Gastroesophageal sphincter (tissue), 4 donors: Measurements from ENCODE around the gene RIMBP3B. TPM values are rescaled to one million over a fixed set of nuclear protein-coding genes. Genes with fewer than 3 reads are reported as not detected.
"Not testable (repeated sequence)": the region's sequence is repeated elsewhere in the genome, so short reads cannot be mapped to it uniquely, and the experiment has no call there.

Experiments used
- ATAC-seq: fragments of 150-250 bp; one replicate; pipeline ENCODE4 v1.9.1; 2016; ENCODE audit warnings: mild to moderate bottlenecking, moderate library complexity
- H3K27ac ChIP-seq, 4 donors: fragments of 200-600 bp; sonication (generic) in 3 of 4; 1 replicate in 3 of 4; 2 replicates in 1 of 4; pipeline ENCODE4 v1.5.1; 2016 to 2019
- H3K27me3 ChIP-seq: fragments of 200-600 bp; sonication (generic); one replicate; pipeline ENCODE4 v1.5.1; 2019
- H3K36me3 ChIP-seq, 2 donors: fragments of 200-600 bp; sonication (generic); one replicate each; pipeline ENCODE4 v1.5.1; 2019; ENCODE audit warnings: control low read depth in 1 of 2
- H3K4me1 ChIP-seq, 3 donors: fragments of 200-600 bp; sonication (generic); 1 replicate in 2 of 3; 2 replicates in 1 of 3; pipeline ENCODE4 v1.5.1; 2016 to 2019; ENCODE audit warnings: control low read depth in 2 of 3
- H3K4me3 ChIP-seq, 2 donors: fragments of 200-600 bp; sonication (generic); one replicate each; pipeline ENCODE4 v1.5.1; 2019; ENCODE audit warnings: mild to moderate bottlenecking in 1 of 2, moderate library complexity in 1 of 2
- H3K9me3 ChIP-seq, 3 donors: fragments of 200-600 bp; sonication (generic); one replicate each; pipeline ENCODE4 v1.5.1; 2017 to 2019; ENCODE audit warnings: control low read depth in 2 of 3
- WGBS, 2 donors: methylation state at CpG; one replicate each; pipeline ENCODE4 v1.1.5; 2018; ENCODE audit warnings: low coverage in 1 of 2; 5-methylcytosine and 5-hydroxymethylcytosine counted together
- small RNA-seq, 4 donors: library from RNA; depleted of rRNA; stranded (forward); fragments of <200 nt; gene quantifications; one replicate each; pipeline ENCODE3, GENCODE V24; 2016
- total RNA-seq, 4 donors: library from RNA; depleted of rRNA; stranded (reverse); fragments of >200 nt; gene quantifications; one replicate each; pipeline ENCODE4 v1.1.0, GENCODE V29; 2016

Gene RIMBP3B
- total RNA-seq, 4 donors from 2014 or later = under 0.01 to 0.12 TPM; not detected in 2

GRCh38 chr22:21434378-21435233 lies 51.1 kb downstream of the RIMBP3B start:
- H3K4me1 ChIP-seq, H3K27me3 ChIP-seq, H3K36me3 ChIP-seq, H3K27ac ChIP-seq, H3K9me3 ChIP-seq, H3K4me3 ChIP-seq, ATAC-seq: not testable (repeated sequence)
- no CpG with 5 or more reads among the region's 15 CpGs for WGBS, 2 donors

DNA sequence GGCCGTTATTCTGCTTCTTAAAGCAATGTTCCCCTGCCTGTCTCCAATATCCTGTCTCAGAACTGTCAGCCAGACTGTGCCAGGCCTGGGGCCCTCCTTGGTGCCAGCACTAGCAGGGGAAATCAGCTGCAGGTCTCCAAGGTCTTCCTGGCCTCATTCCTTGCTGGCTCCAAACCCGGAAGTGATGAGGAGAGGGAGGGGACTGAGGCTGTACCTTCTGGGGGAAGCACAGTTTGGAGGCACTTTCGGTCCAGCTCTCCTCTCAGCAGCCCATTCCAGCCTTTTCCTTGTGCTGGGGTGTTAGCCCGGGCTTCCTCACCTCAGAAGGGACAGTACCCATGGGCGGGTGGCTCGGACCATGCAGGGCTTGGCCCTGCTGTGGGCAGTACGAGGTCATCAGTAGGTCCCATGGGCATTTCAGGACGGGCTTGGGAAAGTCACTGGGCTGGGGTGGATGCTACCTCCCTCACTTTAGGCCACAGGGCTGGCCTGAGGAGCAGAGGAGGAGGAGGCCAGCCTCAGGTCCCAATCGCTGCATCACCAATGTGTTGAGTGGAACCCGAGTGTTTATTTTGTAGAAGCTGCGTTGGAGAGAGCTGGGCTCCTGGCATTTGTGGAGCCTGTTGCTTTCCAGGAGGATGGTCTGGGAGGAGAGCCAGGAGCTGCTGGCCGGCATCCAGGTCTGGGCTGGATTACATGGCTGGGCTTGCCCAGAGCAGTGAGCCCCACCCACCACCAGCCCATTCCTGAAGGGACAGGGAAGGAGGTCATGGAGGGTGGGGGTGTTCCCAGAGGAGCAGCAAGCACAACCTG lies 52.7 kb downstream of the RIMBP3B start:
- not testable (repeated sequence) for H3K9me3 ChIP-seq, H3K27me3 ChIP-seq, H3K4me3 ChIP-seq, H3K36me3 ChIP-seq, H3K4me1 ChIP-seq
- ATAC-seq = peak; percentile 89
- H3K27ac ChIP-seq = peak overlapping the region in 3 of 4 donors; percentile 69 to 78 (median 74)
- no CpG with 5 or more reads among the region's 12 CpGs for WGBS, 2 donors

DNA sequence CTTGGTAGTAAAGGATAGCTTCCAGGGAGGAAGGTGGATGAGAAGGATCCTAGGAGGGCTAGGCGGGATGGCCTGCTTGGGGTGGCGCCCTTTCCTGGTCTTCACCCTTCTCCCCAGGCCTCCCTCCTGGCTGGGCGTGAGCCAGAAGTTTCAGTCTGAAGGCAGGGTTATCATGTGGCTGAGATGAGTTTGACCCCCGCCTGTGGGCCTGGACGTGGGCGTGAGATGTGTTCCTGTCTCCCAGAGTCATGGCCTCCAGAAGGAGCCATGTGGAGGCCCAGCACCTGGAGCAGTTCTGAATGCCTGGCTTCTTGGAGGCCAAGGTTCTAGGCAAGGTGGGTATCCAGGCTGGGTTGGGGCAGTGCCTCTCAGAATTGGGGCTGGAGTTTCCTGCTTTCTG lies 54.5 kb downstream of the RIMBP3B start:
- peaks cover 0 to 12% (median 0%) of the 10 kb centered on the region in 3 donors for H3K4me1 ChIP-seq
- not testable (repeated sequence) for ATAC-seq, H3K36me3 ChIP-seq, H3K4me3 ChIP-seq, H3K27ac ChIP-seq, H3K27me3 ChIP-seq, H3K9me3 ChIP-seq
- no CpG with 5 or more reads among the region's 6 CpGs for WGBS, 2 donors

Small RNAs within 50 kb of the gene (small RNA-seq; reads per million reads assigned to genes)
- 0 reads per million in 4 donors for gene RF00492
- gene RN7SKP63 = 0 reads per million in 4 donors

Other genes starting within 250 kb of the RIMBP3B start
- 1 to 10 TPM; 4.4 to 5.1 (median 4.8) TPM for gene HIC2, start 33.6 kb downstream of the RIMBP3B start, total RNA-seq
- gene TMEM191C, start 83.6 kb downstream of the RIMBP3B start, total RNA-seq = 1 to 10 TPM in 1 of 4 donors, under 1 TPM in 2, not detected in 1; 0.15 to 4.4 (median 0.27) TPM
- gene RIMBP3C, start 167.7 kb downstream of the RIMBP3B start, total RNA-seq = under 1 TPM; 0.15 to 0.40 (median 0.25) TPM
- gene UBE2L3, start 184.0 kb downstream of the RIMBP3B start, total RNA-seq = 10 to 100 TPM; 40.5 to 94.4 (median 60.0) TPM
- gene YDJC, start 246.3 kb downstream of the RIMBP3B start, total RNA-seq = 10 to 100 TPM; 13.1 to 23.6 (median 22.1) TPM
- 1 to 10 TPM in 1 of 4 donors, under 1 TPM in 3; 0.16 to 1.3 (median 0.20) TPM for gene CCDC116, start 249.0 kb downstream of the RIMBP3B start, total RNA-seq